ENCODE measurements around the gene RCE1. TPM values are rescaled to one million over a fixed set of nuclear protein-coding genes. Genes with fewer than 3 reads are reported as not detected.
"Not testable (repeated sequence)": the region's sequence is repeated elsewhere in the genome, so short reads cannot be mapped to it uniquely, and the experiment has no call there.

RCE1 gene
- total and polyA plus RNA-seq, 2 donors (not counting 1 experiment from before 2014, with no cell fraction given), result 7.0 to 14.4 TPM

GRCh38 chr11:66820901-66821300 lies 22.3 kb upstream of the RCE1 start:
- no peak overlapping the region for H3K4me2 ChIP-seq (ENCODE audit: extremely low read depth, insufficient read depth, low read length)
- H2AFZ ChIP-seq (ENCODE audit: low read length), result no peak overlapping the region

GRCh38 chr11:66823700-66824099 lies 19.5 kb upstream of the RCE1 start:
- no peak overlapping the region for H3K4me3 ChIP-seq (replicated peaks in 1 of 4; ENCODE audit: control extremely low read depth in 1 of 4, insufficient read depth in 1 of 4, low read depth in 3 of 4, low read length in 4 of 4)
- H3K9ac ChIP-seq (ENCODE audit: insufficient read depth, low read length), result no peak overlapping the region
- H3K36me3 ChIP-seq (ENCODE audit: control insufficient read depth, insufficient read depth, low read length), result no peaks in the 10 kb centered on the region
- H3K4me1 ChIP-seq (ENCODE audit: control insufficient read depth, extremely low read depth, insufficient read depth, low read length), result no peaks in the 10 kb centered on the region
- no peaks in the 10 kb centered on the region for H3K79me2 ChIP-seq (ENCODE audit: control insufficient read depth, insufficient read depth, low read length)
- no peaks in the 10 kb centered on the region for H3K27me3 ChIP-seq (ENCODE audit: control insufficient read depth, insufficient read depth, low read length)
- DNase-seq (ENCODE audit: low read depth in 2 of 2), result no peak
- no peak overlapping the region for H2AFZ ChIP-seq (ENCODE audit: low read length)
- H3K4me2 ChIP-seq (ENCODE audit: extremely low read depth, insufficient read depth, low read length), result no peak overlapping the region
- no peak overlapping the region for H3K27ac ChIP-seq (ENCODE audit: insufficient read depth, low read length)
- H4K20me1 ChIP-seq (ENCODE audit: control insufficient read depth, extremely low read depth, insufficient read depth, low read length), result no peaks in the 10 kb centered on the region
- no peaks in the 10 kb centered on the region for H3K9me3 ChIP-seq (ENCODE audit: control insufficient read depth, insufficient read depth, low read depth, low read length)
- TF ChIP-seq CTCF (conservative IDR thresholded peaks at IDR 0.05 in 1 of 2, IDR thresholded peaks at IDR 0.05 in 1 of 2; ENCODE audit: low read depth in 1 of 2, low read length in 2 of 2) (no peak), EZH2 (IDR thresholded peaks at IDR 0.05; ENCODE audit: low read length, missing control alignments) (no peak)

More at GRCh38 chr11:66820901-66821300, 22.3 kb upstream of the RCE1 start:
- Histone ChIP-seq H3K36me3 (ENCODE audit: control insufficient read depth, insufficient read depth, low read length) (no peaks in the 10 kb centered on the region), H3K79me2 (ENCODE audit: control insufficient read depth, insufficient read depth, low read length) (no peaks in the 10 kb centered on the region), H4K20me1 (ENCODE audit: control insufficient read depth, extremely low read depth, insufficient read depth, low read length) (peaks cover 2% of the 10 kb centered on the region), H3K9me3 (ENCODE audit: control insufficient read depth, insufficient read depth, low read depth, low read length) (no peaks in the 10 kb centered on the region), H3K27me3 (ENCODE audit: control insufficient read depth, insufficient read depth, low read length) (no peaks in the 10 kb centered on the region), H3K4me3 (replicated peaks in 1 of 4; ENCODE audit: control extremely low read depth in 1 of 4, insufficient read depth in 1 of 4, low read depth in 3 of 4, low read length in 4 of 4) (no peak overlapping the region), H3K27ac (ENCODE audit: insufficient read depth, low read length) (no peak overlapping the region), H3K4me1 (ENCODE audit: control insufficient read depth, extremely low read depth, insufficient read depth, low read length) (no peaks in the 10 kb centered on the region), H3K9ac (ENCODE audit: insufficient read depth, low read length) (no peak overlapping the region)
- DNase-seq (ENCODE audit: low read depth in 2 of 2), result no peak
- TF ChIP-seq CTCF (conservative IDR thresholded peaks at IDR 0.05 in 1 of 2, IDR thresholded peaks at IDR 0.05 in 1 of 2; ENCODE audit: low read depth in 1 of 2, low read length in 2 of 2), result no peak
- no peak for TF ChIP-seq EZH2 (IDR thresholded peaks at IDR 0.05; ENCODE audit: low read length, missing control alignments)

- H3K79me2 ChIP-seq (ENCODE audit: control insufficient read depth, insufficient read depth, low read length); H4K20me1 ChIP-seq (ENCODE audit: control insufficient read depth, extremely low read depth, insufficient read depth, low read length); H3K36me3 ChIP-seq (ENCODE audit: control insufficient read depth, insufficient read depth, low read length); H3K27ac ChIP-seq (ENCODE audit: insufficient read depth, low read length); H3K4me3 ChIP-seq (replicated peaks in 1 of 4; ENCODE audit: control extremely low read depth in 1 of 4, insufficient read depth in 1 of 4, low read depth in 3 of 4, low read length in 4 of 4); H3K27me3 ChIP-seq (ENCODE audit: control insufficient read depth, insufficient read depth, low read length); DNase-seq (ENCODE audit: low read depth in 2 of 2); H2AFZ ChIP-seq (ENCODE audit: low read length); H3K4me1 ChIP-seq (ENCODE audit: control insufficient read depth, extremely low read depth, insufficient read depth, low read length); H3K4me2 ChIP-seq (ENCODE audit: extremely low read depth, insufficient read depth, low read length); H3K9ac ChIP-seq (ENCODE audit: insufficient read depth, low read length); H3K9me3 ChIP-seq (ENCODE audit: control insufficient read depth, insufficient read depth, low read depth, low read length): not testable (repeated sequence)
Measured at GRCh38 chr11:66824573-66824972, 18.7 kb upstream of the RCE1 start.

Measured in fibroblast of lung (primary cell).